ENCODE measurements around the gene RNF207.
A peak's percentile ranks its signal among the peaks of the same experiment; 100 is the strongest.
"Not testable (repeated sequence)": the region's sequence is repeated elsewhere in the genome, so short reads cannot be mapped to it uniquely, and the experiment has no call there.

The RNF207 gene

DNA sequence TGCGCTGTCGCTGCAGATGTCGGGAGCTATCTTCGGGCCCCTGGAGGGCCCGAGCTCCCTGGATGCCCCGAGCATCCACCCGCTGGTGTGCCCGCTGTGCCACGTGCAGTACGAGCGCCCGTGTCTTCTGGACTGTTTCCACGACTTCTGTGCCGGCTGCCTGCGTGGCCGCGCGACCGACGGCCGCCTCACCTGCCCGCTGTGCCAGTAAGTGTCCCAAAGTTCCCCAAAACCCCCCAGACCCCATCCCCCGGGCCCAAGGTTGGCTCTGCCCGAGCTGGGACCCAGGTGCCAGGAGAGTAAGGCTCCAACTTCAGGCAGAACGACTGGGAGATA is 569 bp downstream of the RNF207 start:
- no peak for DNase-seq

DNA sequence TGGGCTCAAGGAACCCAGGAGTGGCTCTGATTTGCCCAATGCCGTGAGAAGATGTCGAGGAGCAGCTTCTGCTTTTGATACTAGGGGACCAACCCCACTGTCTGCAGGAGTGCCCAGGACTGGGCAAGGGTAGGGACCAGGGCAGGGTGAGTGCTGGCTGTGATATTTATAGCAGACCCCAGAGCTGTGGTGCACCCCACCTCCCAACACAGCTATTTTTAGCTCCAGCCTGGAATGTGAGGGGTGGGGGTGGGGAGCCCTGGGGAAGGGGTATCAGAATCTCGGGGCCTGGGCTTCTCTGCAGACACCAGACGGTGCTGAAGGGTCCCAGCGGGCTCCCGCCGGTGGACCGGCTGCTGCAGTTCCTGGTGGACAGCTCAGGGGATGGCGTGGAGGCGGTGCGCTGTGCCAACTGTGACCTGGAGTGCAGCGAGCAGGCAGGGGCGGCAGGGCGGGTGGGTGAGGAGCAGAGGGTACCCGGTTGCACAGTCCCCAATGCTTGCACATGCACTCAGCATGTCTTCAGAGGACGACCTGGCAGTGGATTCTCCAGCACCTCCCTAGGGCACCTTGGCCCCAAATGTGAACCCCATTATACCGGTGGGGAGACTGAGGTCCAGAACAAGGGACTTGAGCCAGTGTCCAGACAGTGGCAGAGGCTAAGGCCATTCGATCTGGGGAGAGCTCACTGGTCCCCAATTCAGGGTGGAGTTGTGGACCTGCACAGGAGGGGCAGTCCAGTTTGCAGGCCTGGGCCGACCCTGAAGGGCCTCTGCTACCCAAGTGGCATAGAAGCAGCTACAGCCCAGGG is 1.4 kb downstream of the RNF207 start:
- DNase-seq = no peak

DNA sequence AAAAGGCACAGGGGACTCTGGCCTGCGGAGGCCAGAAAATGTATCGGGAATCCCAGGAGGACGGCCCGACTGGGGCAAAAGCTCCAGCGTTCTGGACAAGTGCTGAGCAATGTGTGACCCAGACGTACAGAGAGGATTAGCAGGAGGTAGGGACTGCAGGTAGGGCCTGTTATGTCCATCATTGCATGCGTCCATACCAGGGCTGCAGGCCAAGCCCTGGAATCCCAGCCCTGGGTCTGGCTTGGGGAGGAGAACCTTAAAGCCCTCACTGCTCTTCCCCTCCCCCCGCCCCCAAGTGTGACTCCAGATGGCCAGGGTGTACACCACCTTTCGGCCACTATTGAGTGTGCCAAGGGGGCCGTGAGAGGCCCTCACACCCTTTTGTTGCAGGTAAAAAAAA is 2.0 kb downstream of the RNF207 start:
- DNase-seq = no peak

DNA sequence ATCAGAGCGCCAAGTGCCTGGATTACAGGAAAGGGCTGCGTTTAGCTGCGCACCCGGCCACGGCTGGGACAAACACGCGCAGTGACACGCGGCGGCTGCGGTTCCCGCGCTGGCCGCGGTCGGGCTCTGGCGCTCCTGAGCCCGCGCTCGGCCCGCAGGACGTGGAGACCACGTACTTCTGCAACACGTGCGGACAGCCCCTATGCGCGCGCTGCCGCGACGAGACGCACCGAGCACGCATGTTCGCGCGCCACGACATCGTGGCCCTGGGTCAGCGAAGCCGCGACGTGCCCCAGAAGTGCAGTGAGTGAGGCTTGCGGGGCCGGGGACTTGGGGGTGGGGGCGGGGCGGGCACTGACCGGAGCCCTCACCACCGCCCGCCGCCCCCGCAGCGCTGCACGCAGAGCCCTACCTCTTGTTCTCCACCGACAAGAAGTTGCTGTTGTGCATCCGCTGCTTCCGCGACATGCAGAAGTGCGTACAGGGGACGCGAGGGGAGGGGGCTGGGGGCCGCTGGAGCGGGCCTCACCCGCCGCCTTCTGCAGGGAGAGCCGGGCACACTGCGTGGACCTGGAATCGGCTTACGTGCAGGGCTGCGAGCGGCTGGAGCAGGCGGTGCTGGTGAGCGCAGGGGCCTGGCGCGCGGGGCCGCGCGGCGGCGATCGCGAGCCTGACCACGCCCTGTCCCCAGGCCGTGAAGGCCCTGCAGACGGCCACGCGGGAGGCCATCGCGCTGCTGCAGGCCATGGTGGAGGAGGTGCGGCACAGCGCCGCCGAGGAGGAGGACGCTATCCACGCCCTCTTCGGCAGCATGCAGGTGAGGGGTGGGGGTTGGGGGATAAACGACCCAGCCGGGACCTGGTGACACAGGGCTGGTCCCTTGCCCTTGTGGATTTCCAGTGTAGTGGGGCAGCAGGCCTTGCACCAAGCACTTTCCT is 3.1 kb downstream of the RNF207 start:
- DNase-seq = peak; percentile 28

DNA sequence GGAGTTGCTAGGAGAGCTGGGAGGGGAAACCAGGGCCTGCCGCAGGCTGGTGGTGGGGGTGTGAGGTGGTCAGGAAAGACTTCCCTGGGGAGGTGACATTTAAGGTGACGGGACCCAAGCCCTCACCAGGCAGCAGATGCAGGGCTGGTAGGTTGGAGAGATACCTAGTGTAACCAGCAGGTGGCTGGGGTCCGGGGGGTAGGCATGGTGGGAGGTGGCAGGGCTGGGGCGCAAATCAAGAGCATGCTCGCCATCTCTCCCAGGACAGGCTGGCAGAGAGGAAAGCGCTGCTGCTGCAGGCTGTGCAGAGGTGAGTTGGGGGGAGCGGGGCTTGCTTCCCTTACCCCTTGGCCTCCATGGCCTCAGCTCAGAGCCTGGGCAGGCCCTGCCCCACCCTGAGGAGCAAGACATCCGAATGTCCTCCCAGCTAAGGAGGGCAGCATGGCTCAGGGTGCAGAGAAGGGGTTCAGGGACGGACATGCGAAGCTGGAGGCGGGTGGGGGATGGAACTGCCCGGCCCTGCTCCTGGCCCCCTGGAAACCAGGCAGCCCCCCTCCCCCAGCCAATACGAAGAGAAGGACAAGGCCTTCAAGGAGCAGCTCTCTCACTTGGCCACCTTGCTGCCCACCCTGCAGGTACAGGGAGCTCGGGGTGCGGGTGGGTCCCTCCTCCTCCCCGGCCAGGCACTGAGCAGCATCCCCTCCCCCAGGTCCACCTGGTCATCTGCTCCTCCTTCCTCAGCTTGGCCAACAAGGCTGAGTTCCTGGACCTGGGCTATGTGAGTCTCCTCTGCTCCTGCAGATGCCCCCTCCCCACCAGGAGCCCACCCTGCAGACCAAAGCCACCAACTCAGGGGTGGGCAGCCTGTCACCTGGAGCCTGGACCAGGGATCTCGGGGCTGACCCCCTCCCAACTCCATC is 4.0 kb downstream of the RNF207 start:
- peak; percentile 13 for DNase-seq

DNA sequence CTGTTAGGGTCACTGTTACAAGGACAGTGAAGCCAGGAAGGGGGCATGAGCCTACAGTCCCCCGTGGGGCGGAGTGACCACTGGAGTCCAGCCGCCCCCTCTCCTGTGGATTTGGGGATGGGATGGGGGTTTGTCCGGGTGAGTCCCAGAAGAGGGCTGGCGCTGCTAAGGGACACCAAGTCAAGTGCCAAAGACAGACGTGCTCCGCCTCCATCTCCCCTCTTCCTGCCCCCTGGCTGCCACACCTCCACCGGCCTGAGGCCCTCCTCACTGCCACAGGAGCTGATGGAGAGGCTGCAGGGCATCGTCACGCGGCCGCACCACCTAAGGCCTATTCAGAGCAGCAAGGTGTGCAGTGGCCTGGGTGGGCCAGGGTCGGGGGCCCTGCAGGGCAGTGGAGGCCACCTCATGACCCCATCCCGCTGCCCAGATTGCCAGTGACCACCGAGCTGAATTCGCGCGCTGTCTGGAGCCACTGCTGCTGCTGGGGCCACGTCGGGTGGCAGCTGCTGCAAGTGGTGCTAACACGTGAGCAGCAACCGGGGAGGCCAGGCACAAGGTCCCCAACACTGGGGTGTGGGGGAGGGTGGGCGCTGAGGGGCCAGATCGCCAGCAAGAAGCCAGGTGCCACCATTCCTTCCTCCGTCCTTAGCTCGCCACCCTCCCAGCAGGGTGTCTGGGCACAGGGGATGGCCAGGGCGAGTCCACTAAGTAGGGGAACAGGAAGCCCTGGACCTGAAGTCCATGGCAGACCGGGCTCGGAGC is 4.9 kb downstream of the RNF207 start:
- DNase-seq = no peak

DNA sequence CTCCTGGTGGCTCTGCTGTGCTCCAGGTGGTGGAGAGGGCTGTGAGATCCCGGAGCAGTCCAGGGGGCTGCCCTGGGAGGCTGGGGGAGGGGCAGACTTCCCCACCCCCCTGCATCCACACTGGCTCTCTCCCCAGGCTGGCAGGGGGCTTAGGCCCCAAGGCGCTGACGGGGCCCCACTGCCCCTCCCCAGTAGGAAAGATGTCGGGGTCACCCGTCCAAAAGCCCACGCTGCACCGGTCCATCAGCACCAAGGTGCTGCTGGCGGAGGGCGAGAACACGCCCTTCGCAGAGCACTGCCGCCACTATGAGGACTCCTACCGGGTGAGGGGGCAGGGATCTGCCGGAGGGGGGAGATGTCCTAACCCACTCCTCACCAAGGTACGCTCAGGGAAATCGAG is 5.8 kb downstream of the RNF207 start:
- DNase-seq = no peak

DNA sequence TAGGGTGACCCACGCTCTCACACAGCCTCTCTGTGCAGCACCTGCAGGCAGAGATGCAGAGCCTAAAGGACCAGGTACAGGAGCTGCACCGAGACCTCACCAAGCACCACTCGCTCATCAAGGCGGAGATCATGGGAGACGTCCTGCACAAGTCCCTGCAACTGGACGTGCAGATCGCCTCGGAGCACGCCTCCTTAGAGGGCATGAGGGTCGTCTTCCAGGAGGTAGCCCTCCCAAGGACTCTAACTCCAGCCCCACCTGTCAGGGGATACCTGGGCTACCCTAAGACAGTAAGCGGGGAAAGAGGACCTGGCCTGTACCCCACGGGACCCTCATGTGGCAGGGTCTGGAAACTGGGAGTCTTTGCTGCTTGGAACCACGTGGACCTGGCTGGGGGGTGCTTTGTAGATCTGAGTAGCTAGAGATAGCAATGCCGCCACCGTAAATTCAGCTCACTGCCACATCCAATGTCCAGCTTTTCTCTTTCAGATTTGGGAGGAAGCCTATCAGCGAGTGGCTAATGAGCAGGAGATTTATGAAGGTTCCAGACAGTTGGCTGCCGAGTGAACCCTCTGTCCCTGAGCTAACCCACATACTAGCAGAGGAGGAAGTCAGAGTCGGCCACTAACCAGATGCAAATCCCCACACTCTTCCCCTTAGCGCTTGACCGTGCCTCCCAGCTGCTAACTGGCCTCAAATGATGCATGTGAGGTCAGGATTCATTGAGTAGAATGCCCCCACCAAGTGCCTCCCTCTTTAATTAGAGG is 6.5 kb downstream of the RNF207 start:
- no peak for DNase-seq

DNA sequence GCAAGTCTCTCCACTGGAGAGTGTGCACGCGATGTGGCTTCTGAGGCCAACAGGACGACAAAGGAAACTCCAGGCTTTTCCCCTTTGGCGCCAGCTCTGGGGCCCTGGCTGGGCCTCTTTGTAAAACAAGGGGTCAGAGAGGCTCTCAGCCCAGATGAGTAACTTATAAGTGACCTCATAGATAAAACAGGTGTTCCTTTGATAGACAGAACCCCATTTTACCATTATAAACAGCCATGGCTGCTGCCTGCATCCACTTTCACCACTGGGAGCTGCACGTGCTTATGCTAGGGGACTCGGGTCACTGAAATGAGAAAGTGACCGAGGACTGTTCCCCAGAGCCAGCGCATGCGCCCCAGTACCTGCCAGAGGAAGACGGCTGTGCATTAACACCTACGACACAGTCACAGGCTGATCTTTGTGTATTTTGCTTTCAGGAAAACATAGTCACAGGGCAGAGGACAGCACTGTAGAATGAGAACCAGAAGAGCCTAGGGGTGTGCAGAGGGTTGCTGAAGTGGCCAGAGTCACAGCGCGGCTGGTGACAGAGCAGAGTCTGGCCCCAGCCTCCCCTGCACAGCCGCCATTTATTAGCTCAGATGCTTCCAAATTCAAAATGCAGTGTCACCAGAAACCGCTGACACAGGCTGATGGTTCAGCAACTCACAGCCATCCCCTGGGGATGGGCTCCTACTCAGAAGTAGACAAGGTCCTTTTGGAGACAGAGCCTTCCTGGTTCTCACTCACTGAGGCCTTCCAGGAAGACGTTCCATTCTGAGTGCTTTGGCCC is 12.7 kb downstream of the RNF207 start:
- no peak for DNase-seq

DNA sequence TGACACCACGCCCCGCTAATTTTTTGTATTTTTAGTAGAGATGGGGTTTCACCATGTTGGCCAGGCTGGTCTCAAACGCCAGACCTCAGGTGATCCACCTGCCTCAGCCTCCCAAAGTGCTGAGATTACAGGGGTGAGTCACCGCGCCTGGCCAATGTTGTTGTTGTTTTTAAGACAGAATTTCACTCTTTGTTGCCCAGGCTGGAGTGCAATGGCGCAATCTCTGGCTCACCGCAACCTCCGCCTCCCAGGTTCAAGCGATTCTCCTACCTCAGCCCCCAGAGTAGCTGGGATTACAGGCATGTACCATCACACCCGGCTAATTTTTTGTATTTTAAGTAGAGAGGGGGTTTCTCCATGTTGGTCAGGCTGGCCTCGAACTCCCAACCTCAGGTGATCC is 13.7 kb downstream of the RNF207 start:
- DNase-seq = not testable (repeated sequence)

DNA sequence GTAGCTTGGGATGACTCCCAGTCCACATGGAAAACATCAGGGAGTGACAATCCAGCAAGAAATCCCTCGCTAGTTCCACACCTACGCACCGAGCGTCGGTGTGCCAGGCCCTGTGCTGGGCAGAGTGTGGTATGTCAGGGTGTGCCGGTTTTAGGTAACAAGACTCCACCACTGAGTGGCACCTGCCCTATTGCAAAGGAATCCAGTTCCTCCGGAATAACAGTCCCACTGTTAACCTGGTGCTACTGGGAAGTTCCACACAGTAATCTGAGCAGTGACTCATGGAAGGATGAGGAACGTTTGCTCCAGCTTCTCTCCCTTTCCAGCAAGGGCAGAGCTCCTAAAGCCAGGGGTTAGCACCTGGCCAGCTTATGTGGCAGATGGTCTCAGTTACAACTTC is 14.3 kb downstream of the RNF207 start:
- DNase-seq = no peak

DNA sequence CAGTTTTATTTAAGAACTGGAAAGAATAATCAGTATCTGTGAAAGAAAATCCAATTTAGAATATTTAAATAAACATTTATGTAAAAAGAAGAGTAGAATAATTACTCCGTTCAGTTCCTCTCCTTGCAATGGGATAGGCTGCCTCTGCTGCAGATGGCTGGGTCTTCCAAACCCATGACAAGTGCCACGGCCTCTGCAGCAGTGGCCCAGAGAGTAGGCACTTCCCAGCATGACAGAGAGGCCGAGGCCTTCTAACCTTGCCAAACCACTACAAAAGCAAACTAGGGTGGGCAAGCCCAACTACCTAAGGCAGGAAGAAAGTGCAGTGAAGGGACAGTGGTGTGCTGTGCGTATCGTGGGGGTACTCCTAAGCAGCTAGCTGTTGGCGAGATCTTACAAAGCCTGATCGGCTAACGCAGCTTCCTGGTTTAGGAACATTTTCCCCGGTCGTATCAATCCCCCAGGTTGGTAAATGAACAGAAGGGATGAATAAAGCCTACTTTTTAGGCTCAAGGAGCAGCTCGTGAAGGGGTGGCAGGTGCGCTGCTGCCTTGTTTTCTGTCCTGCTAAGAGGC is 15.4 kb downstream of the RNF207 start:
- no peak for DNase-seq

DNA sequence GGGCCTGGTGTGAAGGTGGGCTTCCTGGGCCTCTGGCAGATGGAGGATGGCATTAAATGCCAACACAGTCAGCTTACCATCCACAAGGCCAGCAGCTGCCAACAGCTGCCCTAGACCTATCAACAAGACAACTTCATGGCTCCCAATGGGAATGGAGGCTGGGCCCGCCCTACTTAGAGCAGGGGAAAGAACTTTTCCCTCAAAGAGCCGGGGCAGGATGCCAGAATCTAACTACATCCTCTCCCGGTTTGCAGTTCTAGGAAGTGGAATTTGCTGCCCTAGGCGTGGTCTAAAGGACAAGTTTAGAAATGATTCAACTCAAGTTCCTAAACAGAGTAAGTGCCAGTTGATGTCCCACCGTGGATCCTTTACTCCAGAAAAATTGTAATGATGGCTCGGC is 16.7 kb downstream of the RNF207 start:
- DNase-seq = no peak

DNA sequence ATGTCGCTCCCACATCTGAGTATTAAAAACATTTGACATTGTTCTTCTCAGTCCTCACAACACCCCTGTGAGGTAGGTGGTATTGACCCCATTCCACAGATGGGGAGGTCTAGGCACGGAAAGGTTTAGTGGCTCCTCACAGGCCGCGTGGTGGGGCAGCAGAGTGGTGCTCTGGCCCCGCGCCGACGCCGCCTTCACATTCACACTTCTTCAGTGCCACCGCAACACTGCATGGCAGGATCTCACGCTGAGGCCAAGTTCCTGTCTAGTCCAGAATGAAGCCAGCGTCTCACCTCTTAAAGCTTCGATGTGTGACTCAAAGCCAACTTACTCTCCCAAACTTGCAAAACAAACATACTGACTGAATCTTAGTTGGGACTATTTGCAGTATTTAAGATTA is 17.7 kb downstream of the RNF207 start:
- no peak for DNase-seq

DNA sequence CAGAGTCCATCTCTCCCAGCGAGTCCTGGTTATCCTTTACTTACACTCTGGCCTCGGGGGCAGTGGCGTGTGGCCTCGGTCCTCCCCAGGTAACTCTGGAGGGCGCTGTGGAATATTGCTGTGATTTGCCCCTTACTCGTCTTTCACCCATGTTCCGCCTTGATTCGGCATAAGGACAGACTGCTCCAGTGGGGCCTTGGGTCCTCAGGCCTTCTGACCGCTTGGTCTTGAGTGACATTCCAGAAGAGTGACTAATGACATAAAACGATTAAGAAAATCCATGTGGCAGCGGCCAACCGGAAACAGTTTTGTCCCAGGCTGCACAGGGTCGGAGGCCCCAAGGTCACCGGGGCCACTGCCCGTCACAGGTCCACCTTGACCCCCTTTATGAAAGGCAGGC is 18.8 kb downstream of the RNF207 start:
- DNase-seq = no peak

DNA sequence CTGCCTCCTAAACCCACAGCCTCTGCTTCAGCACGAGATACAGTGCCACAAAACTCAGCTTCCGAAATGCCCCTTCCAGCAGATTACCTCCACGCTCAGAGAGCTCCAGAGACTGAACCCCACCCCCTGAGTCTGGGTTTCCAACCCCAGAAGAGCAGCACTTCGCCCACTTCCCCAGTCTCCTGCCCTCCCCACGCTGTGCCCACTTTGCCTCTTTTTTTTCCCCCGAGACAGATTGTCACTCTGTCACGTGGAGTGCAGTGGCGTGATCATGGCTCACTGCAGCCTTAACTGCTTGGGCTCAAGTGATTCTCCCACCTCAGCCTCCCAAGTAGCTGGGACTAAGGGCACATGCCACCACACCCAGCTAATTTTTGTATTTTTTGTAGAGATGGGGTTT is 19.7 kb downstream of the RNF207 start:
- DNase-seq = no peak

DNA sequence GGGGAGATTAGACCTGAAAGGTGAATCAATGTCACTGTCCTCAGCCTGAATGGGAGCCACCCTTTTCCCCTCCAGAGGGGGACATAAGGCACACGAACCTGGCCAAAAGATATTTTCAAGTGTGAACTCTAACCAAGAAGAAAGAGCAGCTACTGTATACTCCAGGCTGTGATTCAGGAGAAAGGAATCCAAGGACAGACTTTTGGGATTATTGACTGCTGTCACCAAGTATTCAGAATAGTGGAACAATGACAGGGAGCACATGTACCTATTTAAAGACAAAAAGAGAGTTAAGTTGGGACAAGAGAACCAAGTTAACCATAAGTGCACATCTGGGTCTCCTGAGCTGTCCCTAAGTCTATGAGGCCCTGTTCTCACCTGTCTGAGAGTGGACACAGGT is 27.5 kb downstream of the RNF207 start:
- no peak for DNase-seq

DNA sequence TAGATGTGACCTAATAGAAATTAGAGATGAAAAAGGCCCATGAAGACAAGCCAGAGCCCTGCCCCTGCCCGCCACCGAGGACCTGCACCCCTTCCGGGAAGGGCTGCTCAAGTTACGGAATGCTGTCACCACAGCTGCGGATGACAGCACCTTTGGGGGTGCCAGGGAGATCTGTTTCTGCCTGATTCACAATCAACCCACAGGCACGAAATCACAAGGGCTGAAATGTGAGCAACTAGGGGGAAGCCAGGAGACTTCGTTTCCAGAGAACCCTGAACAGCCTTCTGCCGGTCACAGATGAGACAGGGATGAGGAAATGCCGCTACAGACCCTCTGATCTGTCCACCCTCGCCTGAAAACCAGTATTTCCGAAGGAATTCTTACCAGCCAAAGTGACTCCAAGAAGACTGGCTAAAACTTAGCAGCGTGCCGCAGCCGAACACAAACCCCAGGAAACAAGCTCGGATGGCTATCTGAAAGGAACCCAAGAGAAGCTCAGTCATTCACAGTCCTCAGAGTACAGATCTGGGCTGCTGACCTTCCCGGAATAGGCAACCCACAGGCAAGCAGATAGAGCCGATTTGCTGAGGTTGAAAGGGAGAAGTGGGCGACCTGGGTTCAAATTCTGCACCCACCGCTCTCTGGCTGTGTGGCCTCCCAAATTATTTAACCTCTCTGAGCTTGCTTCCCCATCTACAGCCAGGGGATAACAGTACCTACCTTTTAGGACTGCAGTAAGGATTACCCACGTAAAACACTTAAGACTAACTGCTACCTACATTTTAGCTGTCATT is 28.8 kb downstream of the RNF207 start:
- no peak for DNase-seq

DNA sequence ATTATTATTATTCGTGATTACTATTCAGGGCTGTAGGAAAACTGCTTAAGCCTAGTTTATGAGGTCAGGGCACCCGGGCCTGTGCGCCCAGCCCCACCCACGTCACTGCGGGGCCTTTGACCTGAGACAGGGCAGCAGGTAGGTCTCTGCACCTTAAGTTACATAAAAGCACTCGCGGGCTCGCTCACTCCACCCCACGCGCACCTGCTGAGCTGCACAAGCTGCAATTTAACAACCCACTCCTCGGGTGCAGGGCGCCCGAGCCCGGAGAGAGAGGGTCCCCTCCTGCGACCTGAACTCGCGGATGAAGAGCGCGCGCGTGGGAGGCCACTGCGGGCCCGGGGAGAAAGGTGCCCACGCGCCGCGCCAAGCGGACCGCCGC is 29.4 kb downstream of the RNF207 start:
- DNase-seq = peak; percentile 9

DNA sequence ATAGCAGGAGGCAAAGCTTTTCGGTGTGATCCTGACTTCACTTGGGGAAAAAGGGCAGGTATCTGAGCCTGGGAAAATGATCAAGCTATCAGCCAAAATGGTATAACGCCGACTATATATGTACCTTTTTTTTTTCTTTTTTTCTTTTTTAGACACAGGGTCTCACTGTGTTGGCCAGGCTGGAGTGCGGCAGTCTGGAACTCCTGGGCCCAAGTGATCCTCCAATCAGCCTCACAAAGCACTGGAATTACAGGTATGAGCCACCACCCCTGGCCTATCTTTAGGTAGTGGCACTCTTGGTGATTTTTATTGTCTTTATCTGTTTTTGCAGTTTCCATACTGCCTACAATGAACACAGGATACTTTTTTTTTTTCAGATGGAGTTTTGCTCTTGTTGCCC is 31.2 kb downstream of the RNF207 start:
- DNase-seq = no peak
